HepG2 (cell line): Measurements from ENCODE around the gene CERS5. TPM values are rescaled to one million over a fixed set of nuclear protein-coding genes. Genes with fewer than 3 reads are reported as not detected.

Source experiments
- BRCA1 ChIP-seq: sonication (generic); formaldehyde crosslinking; IDR thresholded peaks from 2 replicates; pipeline ENCODE4 v1.4.0; 2020; ENCODE audit warnings: missing genetic modification reagents
- DMAP1 ChIP-seq: IDR thresholded peaks from 2 replicates; pipeline ENCODE4 v1.6.1; 2016
- FOXJ3 ChIP-seq: sonication (generic); formaldehyde crosslinking; IDR thresholded peaks from 2 replicates; pipeline ENCODE4 v1.4.0; 2020; ENCODE audit warnings: missing genetic modification reagents, mild to moderate bottlenecking, borderline replicate concordance
- HCFC1 ChIP-seq: fragments of 150-350 bp; IDR thresholded peaks from 2 replicates; pipeline ENCODE4 v1.6.1; 2014; ENCODE audit warnings: low read depth, low read length
- HDAC1 ChIP-seq: sonication (generic); formaldehyde crosslinking; IDR thresholded peaks from 2 replicates; pipeline ENCODE4 v1.5.1; 2020; ENCODE audit warnings: mild to moderate bottlenecking, missing genetic modification reagents
- HMGA1 ChIP-seq: sonication (generic); formaldehyde crosslinking; conservative IDR thresholded peaks from 2 replicates; pipeline ENCODE4 v1.4.0; 2020; ENCODE audit warnings: missing genetic modification reagents
- HNRNPL ChIP-seq: fragments of 200-400 bp; formaldehyde crosslinking; IDR thresholded peaks from 2 replicates; pipeline ENCODE4 v1.6.1; 2017; ENCODE audit warnings: mild to moderate bottlenecking, low read depth, low read length
- HOMEZ ChIP-seq: IDR thresholded peaks from 2 replicates; pipeline ENCODE4 v1.6.1; 2016; ENCODE audit warnings: low read depth
- KLF9 ChIP-seq: IDR thresholded peaks from 2 replicates; pipeline ENCODE4 v1.6.1; 2016; ENCODE audit warnings: low read depth
- MLLT10 ChIP-seq: sonication (generic); formaldehyde crosslinking; IDR thresholded peaks from 2 replicates; pipeline ENCODE4 v1.4.0; 2020; ENCODE audit warnings: missing genetic modification reagents
- NONO ChIP-seq, 2 experiments: fragments of 450-650 bp in 1 of 2; sonication (generic) in 1 of 2; formaldehyde crosslinking in 1 of 2; IDR thresholded peaks in 1 of 2; conservative IDR thresholded peaks in 1 of 2; 2 replicates each; pipeline versions ENCODE4 v1.6.1 to v1.8.0; 2017 to 2022; ENCODE audit warnings: mild to moderate bottlenecking in 1 of 2, missing genetic modification reagents in 1 of 2, moderate library complexity in 1 of 2
- SAP130 ChIP-seq: IDR thresholded peaks from 2 replicates; pipeline ENCODE4 v1.6.1; 2016; ENCODE audit warnings: low read depth
- SP5 ChIP-seq: IDR thresholded peaks from 2 replicates; pipeline ENCODE4 v1.6.1; 2016; ENCODE audit warnings: low read depth, borderline replicate concordance
- TMF1 ChIP-seq: sonication (generic); formaldehyde crosslinking; IDR thresholded peaks from 2 replicates; pipeline ENCODE4 v1.8.1; 2022; ENCODE audit warnings: low read depth, missing genetic modification reagents
- ZFAT ChIP-seq: sonication (generic); formaldehyde crosslinking; conservative IDR thresholded peaks from 2 replicates; pipeline ENCODE4 v1.8.1; 2023; ENCODE audit warnings: missing genetic modification reagents, inconsistent platforms
- ZNF235 ChIP-seq: sonication (generic); formaldehyde crosslinking; IDR thresholded peaks from 2 replicates; pipeline ENCODE4 v1.8.1; 2023; ENCODE audit warnings: mild to moderate bottlenecking, missing genetic modification reagents, borderline replicate concordance
- ZNF382 ChIP-seq: sonication (generic); formaldehyde crosslinking; IDR thresholded peaks from 2 replicates; pipeline ENCODE4 v1.5.0; 2020; ENCODE audit warnings: missing genetic modification reagents, mild to moderate bottlenecking, borderline replicate concordance
- ZNF563 ChIP-seq: sonication (generic); formaldehyde crosslinking; IDR thresholded peaks from 2 replicates; pipeline ENCODE4 v1.8.0; 2022; ENCODE audit warnings: mild to moderate bottlenecking, moderate library complexity, missing genetic modification reagents
- ZNF792 ChIP-seq: IDR thresholded peaks from 2 replicates; pipeline ENCODE4 v1.6.1; 2016
- ZNF839 ChIP-seq: sonication (generic); formaldehyde crosslinking; IDR thresholded peaks from 2 replicates; pipeline ENCODE4 v1.4.0; 2020; ENCODE audit warnings: missing genetic modification reagents, mild to moderate bottlenecking, borderline replicate concordance
- polyA plus RNA-seq, 8 experiments: library from polyadenylated mRNA; depleted of rRNA in 3 of 8; stranded (reverse) in 7 of 8; unstranded in 1 of 8; fragments of >200 nt; fragmentation: Illumina TruSeq in 4 of 8; extraction: Trizol in 4 of 8; gene quantifications; 2 replicates each; pipeline versions ENCODE4 v1.2.1 to v1.2.3, GENCODE V29; 2011 to 2016; ENCODE audit warnings: low read depth in 4 of 8, missing spikeins in 1 of 8, mixed read lengths in 1 of 8; ENCODE audit not compliant: insufficient read depth in 1 of 8
- total RNA-seq, 5 experiments: library from RNA; depleted of rRNA; stranded (reverse); fragments of >200 nt; fragmentation: Illumina TruSeq; extraction: Trizol; gene quantifications; 2 replicates each; pipeline ENCODE4 v1.2.3, GENCODE V29; 2016; ENCODE audit warnings: low read depth in 1 of 5
- TF ChIP-seq, protein P1 (sequence below): sonication (generic); formaldehyde crosslinking; IDR thresholded peaks from 2 replicates; pipeline ENCODE4 v1.5.1; 2020; ENCODE audit warnings: missing genetic modification reagents, mild to moderate bottlenecking, borderline replicate concordance
- TF ChIP-seq, protein P2 (sequence below): sonication (generic); formaldehyde crosslinking; IDR thresholded peaks from 2 replicates; pipeline ENCODE4 v1.9.0; 2021; ENCODE audit warnings: missing genetic modification reagents, mild to moderate bottlenecking, borderline replicate concordance
- TF ChIP-seq, protein P3 (sequence below): sonication (generic); formaldehyde crosslinking; IDR thresholded peaks from 2 replicates; pipeline ENCODE4 v1.8.1; 2023; ENCODE audit warnings: missing genetic modification reagents, mild to moderate bottlenecking, borderline replicate concordance
- TF ChIP-seq, protein P4 (sequence below): sonication (generic); formaldehyde crosslinking; IDR thresholded peaks from 2 replicates; pipeline ENCODE4 v1.5.0; 2020; ENCODE audit warnings: mild to moderate bottlenecking, missing genetic modification reagents

CERS5 gene
- total and polyA plus RNA-seq, 2 of the 13 experiments (the other 11 are each of a cell fraction or from before 2014, with no cell fraction given) = 22.3 to 48.8 TPM

GRCh38 chr12:50103767-50104321, 63.3 kb downstream of the CERS5 start, which contains the start of gene GPD1 (continued):
- TF ChIP-seq, protein P1, sequence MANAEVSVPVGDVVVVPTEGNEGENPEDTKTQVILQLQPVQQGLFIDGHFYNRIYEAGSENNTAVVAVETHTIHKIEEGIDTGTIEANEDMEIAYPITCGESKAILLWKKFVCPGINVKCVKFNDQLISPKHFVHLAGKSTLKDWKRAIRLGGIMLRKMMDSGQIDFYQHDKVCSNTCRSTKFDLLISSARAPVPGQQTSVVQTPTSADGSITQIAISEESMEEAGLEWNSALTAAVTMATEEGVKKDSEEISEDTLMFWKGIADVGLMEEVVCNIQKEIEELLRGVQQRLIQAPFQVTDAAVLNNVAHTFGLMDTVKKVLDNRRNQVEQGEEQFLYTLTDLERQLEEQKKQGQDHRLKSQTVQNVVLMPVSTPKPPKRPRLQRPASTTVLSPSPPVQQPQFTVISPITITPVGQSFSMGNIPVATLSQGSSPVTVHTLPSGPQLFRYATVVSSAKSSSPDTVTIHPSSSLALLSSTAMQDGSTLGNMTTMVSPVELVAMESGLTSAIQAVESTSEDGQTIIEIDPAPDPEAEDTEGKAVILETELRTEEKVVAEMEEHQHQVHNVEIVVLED (CRISPR knock-in tag) = no peak
- TF ChIP-seq FOXJ3 (CRISPR knock-in tag) (no peak), HNRNPL (0 out of 2 replicates have a peak, but pooled peaks have one; percentile 54), BRCA1 (CRISPR knock-in tag) (no peak), ZNF235 (no peak), HDAC1 (CRISPR knock-in tag) (no peak; the same call in 1 of the 2 replicates), SP5 (CRISPR knock-in tag) (peak; percentile 16; the same call in 1 of the 2 replicates), TMF1 (CRISPR knock-in tag) (no peak), HCFC1 (no peak), DMAP1 (CRISPR knock-in tag) (0 out of 2 replicates have a peak, but pooled peaks have one; percentile 47), ZNF792 (CRISPR knock-in tag) (no peak), KLF9 (CRISPR knock-in tag) (0 out of 2 replicates have a peak, but pooled peaks have one; percentile 2), SAP130 (peak; percentile 97), MLLT10 (CRISPR knock-in tag) (no peak), ZNF839 (CRISPR knock-in tag) (no peak), NONO (IDR thresholded peaks at IDR 0.05) (no peak), NONO (CRISPR knock-in tag; conservative IDR thresholded peaks at IDR 0.05) (0 out of 2 replicates have a peak, but pooled peaks have one; percentile 27), ZNF382 (CRISPR knock-in tag) (no peak), HOMEZ (peak; percentile 70; the same call in 1 of the 2 replicates), ZFAT (CRISPR knock-in tag) (no peak), ZNF563 (0 out of 2 replicates have a peak, but pooled peaks have one; percentile 5), HMGA1 (CRISPR knock-in tag) (no peak)
- TF ChIP-seq, protein P2, sequence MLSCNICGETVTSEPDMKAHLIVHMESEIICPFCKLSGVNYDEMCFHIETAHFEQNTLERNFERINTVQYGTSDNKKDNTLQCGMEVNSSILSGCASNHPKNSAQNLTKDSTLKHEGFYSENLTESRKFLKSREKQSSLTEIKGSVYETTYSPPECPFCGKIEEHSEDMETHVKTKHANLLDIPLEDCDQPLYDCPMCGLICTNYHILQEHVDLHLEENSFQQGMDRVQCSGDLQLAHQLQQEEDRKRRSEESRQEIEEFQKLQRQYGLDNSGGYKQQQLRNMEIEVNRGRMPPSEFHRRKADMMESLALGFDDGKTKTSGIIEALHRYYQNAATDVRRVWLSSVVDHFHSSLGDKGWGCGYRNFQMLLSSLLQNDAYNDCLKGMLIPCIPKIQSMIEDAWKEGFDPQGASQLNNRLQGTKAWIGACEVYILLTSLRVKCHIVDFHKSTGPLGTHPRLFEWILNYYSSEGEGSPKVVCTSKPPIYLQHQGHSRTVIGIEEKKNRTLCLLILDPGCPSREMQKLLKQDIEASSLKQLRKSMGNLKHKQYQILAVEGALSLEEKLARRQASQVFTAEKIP = no peak
- TF ChIP-seq, protein P3, sequence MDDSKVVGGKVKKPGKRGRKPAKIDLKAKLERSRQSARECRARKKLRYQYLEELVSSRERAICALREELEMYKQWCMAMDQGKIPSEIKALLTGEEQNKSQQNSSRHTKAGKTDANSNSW (CRISPR knock-in tag) = no peak
- TF ChIP-seq, protein P4, sequence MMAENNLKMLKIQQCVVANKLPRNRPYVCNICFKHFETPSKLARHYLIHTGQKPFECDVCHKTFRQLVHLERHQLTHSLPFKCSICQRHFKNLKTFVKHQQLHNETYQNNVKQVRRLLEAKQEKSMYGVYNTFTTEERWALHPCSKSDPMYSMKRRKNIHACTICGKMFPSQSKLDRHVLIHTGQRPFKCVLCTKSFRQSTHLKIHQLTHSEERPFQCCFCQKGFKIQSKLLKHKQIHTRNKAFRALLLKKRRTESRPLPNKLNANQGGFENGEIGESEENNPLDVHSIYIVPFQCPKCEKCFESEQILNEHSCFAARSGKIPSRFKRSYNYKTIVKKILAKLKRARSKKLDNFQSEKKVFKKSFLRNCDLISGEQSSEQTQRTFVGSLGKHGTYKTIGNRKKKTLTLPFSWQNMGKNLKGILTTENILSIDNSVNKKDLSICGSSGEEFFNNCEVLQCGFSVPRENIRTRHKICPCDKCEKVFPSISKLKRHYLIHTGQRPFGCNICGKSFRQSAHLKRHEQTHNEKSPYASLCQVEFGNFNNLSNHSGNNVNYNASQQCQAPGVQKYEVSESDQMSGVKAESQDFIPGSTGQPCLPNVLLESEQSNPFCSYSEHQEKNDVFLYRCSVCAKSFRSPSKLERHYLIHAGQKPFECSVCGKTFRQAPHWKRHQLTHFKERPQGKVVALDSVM (CRISPR knock-in tag) = 0 out of 2 replicates have a peak, but pooled peaks have one; percentile 14
